UCSD-AML1 (cell line): Measurements from ENCODE around the gene DPP7.
A peak's percentile ranks its signal among the peaks of the same experiment; 100 is the strongest.

ENCODE experiments used
- DNase-seq: peaks from one replicate; lab custom pipeline; 2025; ENCODE audit not compliant: unreplicated experiment; lab: John Stamatoyannopoulos, UW

Gene DPP7

GRCh38 chr9:137095664-137096517 lies 18.6 kb downstream of the DPP7 start:
- no peak for DNase-seq

- no peak for DNase-seq
These were observed 25.1 kb downstream of the DPP7 start for GRCh38 chr9:137089232-137089947.

- DNase-seq = no peak
These were observed 26.4 kb downstream of the DPP7 start for GRCh38 chr9:137088121-137088520.

GRCh38 chr9:137087409-137087925 lies 27.1 kb downstream of the DPP7 start:
- DNase-seq = peak; percentile 44

- DNase-seq = peak; percentile 100
These were observed 27.8 kb downstream of the DPP7 start, which contains the start of gene MAN1B1 for GRCh38 chr9:137086531-137087408. MAN1B1 (plus strand) TSS chr9:137086985; CDS start chr9:137087000, 15 bp downstream.

GRCh38 chr9:137085920-137086530 lies 28.5 kb downstream of the DPP7 start:
- DNase-seq = peak; percentile 54

- no peak for DNase-seq
These were observed 30.0 kb downstream of the DPP7 start for GRCh38 chr9:137084526-137084925.

- no peak for DNase-seq
These were observed 31.0 kb downstream of the DPP7 start for GRCh38 chr9:137083394-137084004.

GRCh38 chr9:137082925-137083290 lies 31.6 kb downstream of the DPP7 start:
- no peak for DNase-seq

GRCh38 chr9:137082222-137082924 lies 32.2 kb downstream of the DPP7 start:
- DNase-seq = no peak

- DNase-seq = no peak
These were observed 34.0 kb downstream of the DPP7 start for GRCh38 chr9:137080260-137081122.

- no peak for DNase-seq
These were observed 35.1 kb downstream of the DPP7 start for GRCh38 chr9:137079401-137079787.

GRCh38 chr9:137078701-137079400 lies 35.7 kb downstream of the DPP7 start:
- no peak for DNase-seq

- DNase-seq = no peak
These were observed 36.5 kb downstream of the DPP7 start for GRCh38 chr9:137077758-137078693.

- DNase-seq = peak; percentile 47
These were observed 37.4 kb downstream of the DPP7 start, which contains the start of gene UAP1L1 for GRCh38 chr9:137077010-137077747. UAP1L1 (plus strand) TSS chr9:137077517; CDS start chr9:137077533, 16 bp downstream.

- DNase-seq = no peak
These were observed 37.9 kb downstream of the DPP7 start for GRCh38 chr9:137076636-137077009.
